ENCODE data around the gene UBE3B.

Gene UBE3B

GRCh38 chr12:109557805-109558204 is 80.4 kb downstream of the UBE3B start:
- no peak for DNase-seq

DNA sequence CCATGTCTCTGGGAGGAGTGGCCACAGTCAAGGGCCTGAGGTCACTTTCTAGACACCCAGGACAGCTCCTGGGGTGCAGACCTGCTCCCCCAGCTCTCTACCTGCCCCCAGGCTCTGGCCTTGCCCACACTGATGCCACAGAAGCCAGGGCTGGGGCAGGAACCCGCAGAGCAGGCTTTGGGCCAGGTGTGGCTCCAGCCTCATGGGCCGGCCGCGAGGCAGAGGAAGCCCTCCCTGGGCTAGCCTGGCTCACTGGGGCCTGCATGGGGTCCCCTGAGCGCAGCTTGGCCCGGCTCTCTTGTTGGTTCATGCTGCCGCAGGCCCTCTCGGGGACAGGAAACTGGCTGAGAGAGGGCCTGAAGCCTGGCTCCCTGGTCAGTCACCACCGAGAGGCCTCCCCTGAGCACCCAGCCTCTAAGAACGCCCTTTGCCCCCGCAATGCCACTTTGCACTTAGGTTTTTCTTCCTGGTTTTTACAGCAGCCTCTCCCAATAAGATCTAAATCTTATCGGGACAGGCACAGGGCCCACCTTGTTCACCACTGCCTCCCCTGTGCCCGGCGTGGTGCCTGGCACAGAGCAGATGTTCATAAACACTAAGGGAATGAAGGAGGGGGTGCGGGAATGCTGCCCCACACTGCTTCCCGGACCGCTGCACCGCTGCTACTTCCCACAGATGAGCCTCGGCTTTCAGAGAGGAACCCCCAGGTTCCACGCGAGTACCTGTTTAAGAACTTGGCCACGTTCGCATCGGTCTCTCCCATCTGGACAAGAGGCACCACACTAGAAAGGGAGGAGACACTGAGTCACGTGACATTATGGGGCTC is 81.2 kb downstream of the UBE3B start:
- no peak for DNase-seq

- DNase-seq = no peak
Observed at GRCh38 chr12:109559200-109559505, 81.7 kb downstream of the UBE3B start.

GRCh38 chr12:109559601-109560000 is 82.2 kb downstream of the UBE3B start:
- DNase-seq = no peak

- DNase-seq = no peak
Observed at GRCh38 chr12:109560867-109561710, 83.7 kb downstream of the UBE3B start.

GRCh38 chr12:109561711-109562030 is 84.2 kb downstream of the UBE3B start:
- no peak for DNase-seq

DNA sequence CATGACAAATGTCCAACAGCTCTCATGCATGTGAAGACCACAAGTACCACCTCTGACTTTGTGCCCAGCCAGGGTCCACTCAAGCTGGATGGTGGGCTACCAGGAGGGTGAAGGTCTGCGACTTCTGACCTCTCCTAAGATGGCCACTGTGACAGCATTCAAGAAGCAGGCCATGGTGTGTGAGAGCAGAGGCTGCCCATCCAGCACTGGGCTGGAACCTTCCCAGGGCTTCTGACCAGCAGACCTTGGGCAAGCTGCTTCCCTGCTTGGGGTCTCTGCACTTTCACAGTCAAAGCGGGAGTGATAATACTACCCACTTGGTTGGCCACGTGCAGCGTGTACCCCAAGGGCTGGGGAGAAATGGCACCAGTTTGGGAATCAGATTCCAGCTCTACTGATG is 85.4 kb downstream of the UBE3B start:
- DNase-seq = no peak

DNA sequence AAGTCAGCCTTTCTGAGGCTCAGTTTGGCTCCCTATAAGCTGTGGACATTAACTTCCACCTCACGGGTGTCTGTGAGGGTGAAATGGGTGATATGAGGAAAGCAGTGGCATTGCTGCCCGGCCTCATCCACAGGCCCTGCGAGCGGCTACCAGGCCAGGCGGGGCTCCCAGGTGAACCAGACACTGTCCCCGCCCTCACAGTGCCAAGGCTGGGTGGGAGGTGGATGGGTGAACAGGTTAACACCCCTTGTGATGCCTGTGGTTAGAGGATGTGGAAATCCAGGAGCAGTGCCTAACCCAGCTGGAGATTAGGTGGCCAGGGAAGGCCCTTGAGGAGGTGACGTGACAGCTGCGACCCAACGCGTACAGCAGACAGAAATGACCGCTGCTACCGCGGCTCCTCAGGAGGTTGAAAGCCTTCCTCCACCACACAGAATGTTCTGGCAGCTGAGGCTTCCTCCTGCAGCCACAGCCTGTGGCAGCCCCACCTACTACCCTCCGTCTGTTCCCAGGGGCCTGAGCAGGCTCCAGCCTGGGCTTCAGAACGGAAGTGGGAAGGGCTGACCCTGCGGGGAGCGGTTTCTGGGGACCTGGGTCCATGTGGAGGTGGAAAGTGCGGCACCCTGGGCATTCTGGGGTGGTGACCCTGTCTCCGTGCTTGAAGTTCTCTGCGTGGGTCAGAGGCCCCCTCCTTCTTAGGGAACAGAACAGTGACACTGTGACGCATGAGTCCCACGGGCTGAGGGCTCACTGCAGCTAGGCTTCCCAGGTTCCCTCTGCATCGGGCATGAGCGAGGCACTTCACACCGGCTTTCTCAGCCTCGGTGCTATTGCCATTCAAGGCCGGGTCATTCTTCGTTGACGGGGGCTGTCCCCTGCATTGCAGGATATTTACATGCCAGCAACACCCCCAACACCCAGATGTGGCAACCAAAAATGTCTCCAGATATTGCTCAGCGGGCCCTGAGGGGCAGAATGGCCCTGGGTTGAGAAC is 86.2 kb downstream of the UBE3B start:
- DNase-seq = no peak

DNA sequence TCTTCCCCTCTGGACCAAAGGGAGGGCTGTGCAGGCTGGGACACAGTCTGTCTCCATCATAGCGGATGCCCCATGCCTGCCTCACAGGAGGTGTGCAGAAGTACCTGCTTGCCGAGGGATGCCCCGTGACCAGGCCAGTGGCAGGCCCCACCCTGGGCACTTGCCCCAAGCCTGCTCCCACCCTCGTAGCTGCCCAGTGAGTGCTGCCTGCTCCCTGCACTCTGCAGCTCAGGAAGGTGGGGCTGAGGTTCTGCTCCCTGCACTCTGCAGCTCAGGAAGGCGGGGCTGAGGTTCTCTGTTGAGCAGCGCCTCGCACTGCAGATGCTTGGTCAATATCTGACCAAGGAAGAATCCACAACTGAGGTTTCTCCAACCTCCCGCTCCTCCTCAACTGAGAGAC is 89.0 kb downstream of the UBE3B start:
- DNase-seq = no peak

DNA sequence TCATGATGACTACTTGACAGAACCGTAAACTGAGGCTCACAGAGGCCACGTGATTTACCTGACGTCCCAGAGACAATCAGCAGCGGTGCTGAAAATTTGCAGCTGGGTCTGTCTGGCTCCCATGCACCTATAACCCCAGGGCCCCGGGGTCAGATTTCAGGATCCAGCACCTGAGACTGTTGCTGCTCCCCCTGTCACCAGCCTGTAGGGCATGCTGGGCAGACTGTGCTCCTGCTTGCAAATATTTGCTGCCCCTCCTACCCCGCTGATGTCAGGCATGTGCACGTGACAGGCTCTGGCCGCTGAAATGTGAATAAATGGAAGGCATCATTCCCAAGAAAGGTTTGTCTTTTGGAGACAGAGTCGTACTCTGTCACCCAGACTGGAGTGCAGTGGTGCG is 89.9 kb downstream of the UBE3B start:
- no peak for DNase-seq

- no peak for DNase-seq
Observed at GRCh38 chr12:109567967-109568366, 90.5 kb downstream of the UBE3B start.

GRCh38 chr12:109568486-109568885 is 91.1 kb downstream of the UBE3B start:
- no peak for DNase-seq

DNA sequence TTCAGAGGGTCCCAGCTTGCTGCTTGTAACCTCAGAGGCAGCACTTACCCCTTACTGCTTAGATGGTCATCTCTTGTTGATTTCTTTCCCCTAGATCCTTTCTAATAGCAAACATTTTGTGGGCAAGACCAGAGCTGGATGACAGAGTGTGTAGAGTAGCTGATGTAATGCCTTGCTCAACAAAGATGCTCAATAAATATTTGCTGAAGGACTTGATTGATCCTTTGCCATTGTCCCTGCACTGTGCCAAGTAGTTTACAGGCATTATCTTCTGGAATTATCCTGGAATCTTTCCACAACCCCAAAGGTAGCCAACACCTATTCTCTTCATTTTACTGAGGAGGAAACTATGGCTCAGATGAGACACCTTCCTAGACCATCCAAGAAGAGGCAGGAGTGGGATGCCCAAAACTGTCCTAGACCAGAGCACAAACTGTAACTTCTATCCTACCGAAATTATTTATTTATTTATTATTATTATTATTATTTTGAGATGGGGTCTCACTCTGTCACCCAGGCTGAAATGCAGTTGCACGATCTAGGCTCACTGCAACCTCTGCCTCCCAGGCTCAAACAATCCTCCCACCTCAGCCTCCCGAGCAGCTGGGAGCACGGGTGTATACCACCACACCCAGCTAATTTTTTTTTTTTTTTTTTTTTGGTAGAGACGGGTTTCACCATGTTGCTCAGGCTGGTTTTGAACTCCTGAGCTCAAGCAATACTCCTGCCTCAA is 94.5 kb downstream of the UBE3B start:
- DNase-seq = no peak

- DNase-seq = no peak
Observed at GRCh38 chr12:109572506-109572845, 95.0 kb downstream of the UBE3B start.

DNA sequence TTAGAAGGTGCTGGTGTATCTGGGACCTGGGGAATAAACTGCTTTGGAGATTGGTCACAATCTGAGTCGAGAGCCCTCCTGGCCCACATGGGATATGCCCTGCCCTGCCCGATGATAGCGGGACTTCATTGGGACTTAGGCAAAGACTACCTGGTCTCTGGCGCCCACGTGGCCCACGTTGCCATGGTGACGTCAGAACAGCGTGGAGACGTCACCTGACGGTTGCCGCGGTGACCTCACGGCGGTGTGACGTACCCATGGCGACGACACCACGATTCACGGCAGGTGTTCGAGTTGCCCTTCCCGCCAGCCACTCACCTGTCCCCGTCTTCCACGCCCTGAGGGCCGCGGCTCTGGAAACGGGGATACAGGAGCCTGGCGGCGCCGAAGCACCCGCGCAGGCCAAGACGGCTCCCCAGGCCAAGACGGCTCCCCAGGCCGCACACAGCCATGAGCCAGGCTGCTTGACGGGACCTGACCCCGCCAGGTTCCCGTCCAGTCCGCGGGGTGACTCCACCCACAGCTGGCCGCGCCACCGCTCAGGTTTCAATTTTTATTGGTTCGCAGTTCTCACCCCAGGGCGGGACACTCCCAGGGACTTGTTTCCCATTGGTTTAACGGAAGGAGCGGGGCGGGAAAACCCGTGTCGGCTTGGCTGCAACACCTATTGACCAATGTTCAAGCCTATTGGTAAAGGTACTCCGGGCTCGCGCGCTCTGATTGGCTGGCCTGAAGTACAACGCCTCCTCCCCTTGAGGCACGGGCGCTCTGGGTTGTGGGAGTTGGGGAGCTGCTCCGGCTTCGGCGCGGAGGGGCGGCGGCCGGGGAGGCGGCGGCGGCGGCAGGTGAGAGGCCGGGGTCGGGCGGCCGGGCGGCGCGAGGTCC is 95.8 kb downstream of the UBE3B start, which contains the start of the genes MMAB and MVK:
TSS of gene MMAB (minus strand) at position 476 of the 885 bp plus-strand sequence. CDS start at position 452, 24 bp downstream.
TSS of gene MVK (plus strand) at position 766 of the 885 bp plus-strand sequence. CDS start 1,029 bp downstream, outside the sequence.
- DNase-seq = peak; percentile 97

DNA sequence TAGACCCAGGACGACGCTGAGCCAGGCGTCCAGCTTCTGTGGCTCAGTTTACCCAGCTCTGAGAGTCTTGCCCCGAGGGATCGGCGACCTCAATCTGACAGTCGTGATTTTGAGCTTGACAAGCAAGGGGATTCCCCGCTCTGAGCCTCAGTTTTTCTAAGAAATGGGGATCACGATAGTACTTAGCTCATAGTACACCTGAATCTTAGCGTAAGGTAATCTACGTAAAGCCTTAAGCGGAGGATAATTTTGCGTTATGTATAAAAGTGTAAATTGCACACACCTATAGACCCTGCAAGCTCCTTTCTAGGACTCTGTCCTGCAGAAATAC is 96.4 kb downstream of the UBE3B start:
- no peak for DNase-seq

- no peak for DNase-seq
Observed at GRCh38 chr12:109575683-109576082, 98.2 kb downstream of the UBE3B start.

DNA sequence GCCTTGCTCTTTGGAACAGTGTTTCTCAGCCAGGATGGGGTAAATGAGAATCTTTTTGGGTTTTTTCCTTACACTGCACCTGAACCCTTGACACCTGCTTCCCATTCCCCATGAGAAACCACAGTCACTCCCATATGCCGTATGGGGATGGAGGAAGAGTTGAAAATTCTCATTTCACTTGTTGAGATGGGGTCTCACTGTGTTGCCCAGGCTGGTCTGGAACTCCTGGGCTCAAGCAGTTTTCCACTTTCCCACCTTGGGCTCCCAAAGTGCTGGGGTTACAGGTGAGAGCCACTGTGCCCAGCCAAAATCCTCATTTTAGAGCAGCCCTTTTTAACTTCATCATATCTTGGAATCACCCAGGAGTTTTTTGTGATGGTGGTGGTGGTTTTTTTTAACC is 99.9 kb downstream of the UBE3B start:
- DNase-seq = no peak

DNA sequence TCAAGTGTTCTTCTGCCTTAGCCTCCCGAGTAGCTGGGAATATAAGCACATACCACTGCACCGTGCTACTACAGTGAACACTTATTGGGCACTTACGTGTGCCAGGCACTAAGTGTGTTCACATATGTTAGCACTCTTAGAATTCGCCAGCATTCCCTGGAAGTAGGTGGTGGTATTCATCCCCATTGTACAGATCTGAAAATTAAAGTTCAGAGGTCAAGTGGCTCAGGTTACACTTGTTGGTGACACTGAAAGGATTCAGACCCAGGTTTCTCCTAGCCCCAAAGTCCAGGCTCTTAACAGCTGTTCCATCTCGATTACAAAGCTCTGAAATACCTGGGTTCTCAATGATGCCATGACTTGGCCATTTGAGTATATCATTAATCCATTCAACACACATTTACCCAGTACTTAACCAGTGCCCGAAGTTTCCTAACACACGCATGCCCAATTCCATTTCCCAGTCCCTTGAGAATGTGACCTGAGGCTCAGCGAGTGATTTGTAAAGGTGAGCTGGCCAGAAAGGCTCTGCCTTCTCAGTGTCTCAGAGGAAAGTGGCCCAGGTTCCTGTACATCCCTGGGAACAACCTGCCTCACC is 101.0 kb downstream of the UBE3B start:
- DNase-seq = no peak

GRCh38 chr12:109579639-109580038 is 102.2 kb downstream of the UBE3B start:
- DNase-seq = no peak

- no peak for DNase-seq
Observed at GRCh38 chr12:109580272-109580671, 102.8 kb downstream of the UBE3B start.
